Esophagus squamous epithelium (tissue), 4 donors: ENCODE measurements around the gene SLC25A33.

Experiments used
- POLR2A ChIP-seq, 4 donors: fragments of 450-650 bp; IDR thresholded peaks; one replicate each; pipeline ENCODE4 v1.6.1; 2017; ENCODE audit warnings: antibody characterized with exemption in 4 of 4, mild to moderate bottlenecking in 4 of 4, moderate library complexity in 3 of 4
- TF ChIP-seq, protein P1 (sequence below), 6 experiments: fragments of 450-650 bp in 4 of 6; fragments of 200-600 bp in 2 of 6; sonication (generic) in 2 of 6; IDR thresholded peaks; one replicate each; pipeline ENCODE4 v1.5.1; 2016 to 2019; ENCODE audit warnings: antibody characterized with exemption in 6 of 6, mild to moderate bottlenecking in 4 of 6, moderate library complexity in 4 of 6

DNA sequence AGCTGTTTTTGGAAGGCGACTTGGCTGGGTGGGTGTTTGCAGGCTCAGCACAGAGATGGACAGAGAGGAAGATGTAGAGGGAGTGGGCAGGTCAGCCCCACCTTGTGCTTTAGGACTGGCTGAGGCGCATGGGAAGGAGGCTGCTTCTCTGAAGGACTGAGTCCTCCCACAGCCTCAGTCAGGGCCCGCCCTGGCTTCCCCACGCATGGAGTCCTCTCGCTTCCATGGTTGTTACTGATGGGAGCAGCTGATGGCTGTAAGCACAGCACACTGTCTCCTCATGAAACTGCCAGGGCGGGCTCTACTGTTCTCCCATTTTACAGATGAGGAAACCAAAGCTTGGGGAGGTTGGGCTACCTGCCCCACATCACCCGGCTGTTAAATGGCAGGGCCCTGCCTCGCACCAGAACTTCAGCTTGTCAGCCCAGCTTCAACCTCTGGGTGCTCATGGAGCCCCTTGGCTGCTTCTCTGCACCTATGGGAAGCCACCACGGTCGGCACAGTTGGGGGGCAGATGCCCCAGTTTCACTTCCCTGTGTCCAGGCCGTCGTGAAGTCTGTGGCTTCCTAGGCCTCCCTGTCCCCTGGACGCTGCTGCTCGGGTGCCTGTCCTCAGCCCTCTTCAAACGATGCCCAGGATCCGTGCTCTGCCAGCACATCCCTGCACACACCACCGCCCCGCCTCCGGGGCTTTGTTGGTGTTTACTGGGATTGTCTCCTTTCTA lies 51.8 kb downstream of the SLC25A33 start:
- TF ChIP-seq, protein P1, sequence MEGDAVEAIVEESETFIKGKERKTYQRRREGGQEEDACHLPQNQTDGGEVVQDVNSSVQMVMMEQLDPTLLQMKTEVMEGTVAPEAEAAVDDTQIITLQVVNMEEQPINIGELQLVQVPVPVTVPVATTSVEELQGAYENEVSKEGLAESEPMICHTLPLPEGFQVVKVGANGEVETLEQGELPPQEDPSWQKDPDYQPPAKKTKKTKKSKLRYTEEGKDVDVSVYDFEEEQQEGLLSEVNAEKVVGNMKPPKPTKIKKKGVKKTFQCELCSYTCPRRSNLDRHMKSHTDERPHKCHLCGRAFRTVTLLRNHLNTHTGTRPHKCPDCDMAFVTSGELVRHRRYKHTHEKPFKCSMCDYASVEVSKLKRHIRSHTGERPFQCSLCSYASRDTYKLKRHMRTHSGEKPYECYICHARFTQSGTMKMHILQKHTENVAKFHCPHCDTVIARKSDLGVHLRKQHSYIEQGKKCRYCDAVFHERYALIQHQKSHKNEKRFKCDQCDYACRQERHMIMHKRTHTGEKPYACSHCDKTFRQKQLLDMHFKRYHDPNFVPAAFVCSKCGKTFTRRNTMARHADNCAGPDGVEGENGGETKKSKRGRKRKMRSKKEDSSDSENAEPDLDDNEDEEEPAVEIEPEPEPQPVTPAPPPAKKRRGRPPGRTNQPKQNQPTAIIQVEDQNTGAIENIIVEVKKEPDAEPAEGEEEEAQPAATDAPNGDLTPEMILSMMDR (IDR thresholded peaks at IDR 0.05), result no peak
- no peak for TF ChIP-seq POLR2A (IDR thresholded peaks at IDR 0.05)
